NCI-H187 (cell line): ENCODE measurements around the gene CD40.

ENCODE experiments used
- DNase-seq, 2 experiments: peaks; one replicate each; lab custom pipeline; 2025; lab: John Stamatoyannopoulos, UW

The CD40 gene

GRCh38 chr20:46150943-46151342 lies 32.8 kb downstream of the CD40 start:
- DNase-seq = no peak

DNA sequence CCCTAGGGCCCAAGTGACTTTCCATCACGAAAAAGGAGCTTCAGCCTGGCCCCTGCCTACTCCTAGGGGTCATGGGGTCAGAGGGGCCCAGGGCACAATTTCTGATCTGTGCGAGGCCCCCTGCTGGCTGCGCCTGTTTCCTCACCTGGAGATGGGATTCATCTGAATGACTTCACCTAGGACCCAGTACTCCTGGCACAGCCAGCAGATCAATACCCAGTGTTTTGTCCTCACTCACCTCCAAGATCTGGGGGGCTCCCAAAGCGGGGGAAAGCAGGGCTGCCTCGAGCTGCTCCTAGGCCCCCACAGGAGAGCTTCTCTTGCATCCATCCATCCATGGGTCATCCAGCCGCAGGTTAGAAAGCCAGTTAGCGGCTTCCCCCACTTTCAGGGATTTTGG lies 33.8 kb downstream of the CD40 start:
- DNase-seq = no peak

- DNase-seq = no peak
Measured at GRCh38 chr20:46152824-46153586, 34.9 kb downstream of the CD40 start.

- no peak for DNase-seq
Measured at GRCh38 chr20:46154305-46154704, 36.2 kb downstream of the CD40 start.

DNA sequence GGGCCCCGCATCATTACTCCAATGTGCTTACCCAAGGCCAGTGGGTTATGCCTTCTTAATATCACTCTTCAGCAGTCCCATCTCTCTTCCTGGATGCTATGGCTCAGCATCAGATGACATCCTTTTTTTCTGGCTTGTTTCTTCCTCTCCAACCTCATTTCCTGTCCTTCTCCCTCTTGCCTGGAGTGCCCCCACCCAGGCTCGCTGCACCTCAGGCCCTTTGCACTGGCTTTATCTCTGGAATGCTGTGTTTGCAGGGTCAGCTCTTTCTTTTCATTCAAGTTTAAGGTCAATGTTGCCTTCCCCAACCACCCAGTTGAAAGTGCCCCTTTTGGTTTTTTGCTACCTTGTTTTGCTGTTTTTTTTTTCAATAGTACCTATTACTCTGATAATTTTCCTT lies 36.7 kb downstream of the CD40 start:
- DNase-seq = no peak

- no peak for DNase-seq
Measured at GRCh38 chr20:46156065-46156464, 38.0 kb downstream of the CD40 start.

DNA sequence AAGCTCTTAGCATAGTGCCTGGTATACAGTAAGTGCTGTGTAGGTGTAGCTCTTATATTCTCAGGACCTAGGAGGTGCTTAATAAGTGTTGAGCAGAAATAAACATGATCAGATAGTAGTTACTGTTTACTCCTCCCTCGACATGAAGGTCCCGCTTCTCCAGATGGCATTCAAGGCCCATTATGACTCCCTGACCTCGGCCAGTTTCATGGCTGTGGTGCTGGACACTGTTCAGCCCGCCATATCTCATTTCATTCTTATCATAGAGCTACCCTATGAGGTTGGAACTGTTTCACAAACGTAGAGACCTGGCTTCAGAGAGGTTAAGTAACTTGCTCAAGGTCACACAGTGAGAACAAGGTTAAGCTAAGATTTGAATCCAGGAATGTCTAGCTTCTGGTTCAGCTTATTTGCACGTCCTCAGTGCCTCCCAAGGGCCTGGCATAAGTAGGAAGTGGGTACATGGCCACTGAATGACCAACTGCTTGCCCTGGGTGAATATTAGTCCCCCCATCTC lies 39.0 kb downstream of the CD40 start:
- DNase-seq = no peak

GRCh38 chr20:46157625-46158024 lies 39.5 kb downstream of the CD40 start:
- no peak for DNase-seq

GRCh38 chr20:46158476-46158987 lies 40.4 kb downstream of the CD40 start:
- DNase-seq = no peak

GRCh38 chr20:46159101-46159897 lies 41.2 kb downstream of the CD40 start:
- no peak for DNase-seq

DNA sequence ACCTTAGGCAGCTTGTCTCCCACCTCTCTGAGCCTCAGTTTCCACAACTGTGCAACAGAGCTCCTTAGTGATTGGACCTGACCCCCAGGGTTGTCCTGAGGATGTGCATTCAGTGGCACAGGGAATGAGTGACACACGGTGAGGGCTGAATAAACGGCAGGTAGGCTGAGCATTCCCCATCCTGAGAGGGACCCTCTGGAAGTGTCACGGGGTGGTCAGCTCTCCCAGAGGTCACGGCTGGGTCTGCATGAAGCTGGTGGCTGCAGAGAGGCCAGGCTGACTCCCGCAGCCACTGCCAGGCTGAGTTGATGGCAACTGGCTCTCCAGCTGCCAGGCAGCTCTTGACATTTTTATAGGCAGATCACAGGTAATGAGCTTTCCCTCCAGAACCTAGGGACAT lies 42.5 kb downstream of the CD40 start:
- no peak for DNase-seq

DNA sequence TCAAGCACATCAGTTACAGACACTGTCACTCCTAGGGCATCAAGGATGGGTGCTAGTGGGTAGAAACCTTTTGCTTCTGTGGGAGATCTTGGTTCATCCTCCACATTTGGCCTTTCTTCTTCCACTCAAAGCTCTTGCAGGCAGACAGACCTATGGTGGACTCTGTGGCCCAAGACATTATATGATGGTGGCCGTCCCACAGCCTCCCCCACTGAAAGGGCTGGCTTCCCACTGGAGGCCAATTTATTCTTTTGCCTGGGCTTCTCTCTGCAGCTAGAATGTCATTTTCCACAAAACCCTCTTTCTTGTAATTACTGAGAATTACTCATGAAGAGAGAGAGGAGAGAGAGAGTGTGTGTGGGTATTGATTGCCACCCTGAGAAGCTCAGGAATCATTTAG lies 43.8 kb downstream of the CD40 start:
- no peak for DNase-seq

DNA sequence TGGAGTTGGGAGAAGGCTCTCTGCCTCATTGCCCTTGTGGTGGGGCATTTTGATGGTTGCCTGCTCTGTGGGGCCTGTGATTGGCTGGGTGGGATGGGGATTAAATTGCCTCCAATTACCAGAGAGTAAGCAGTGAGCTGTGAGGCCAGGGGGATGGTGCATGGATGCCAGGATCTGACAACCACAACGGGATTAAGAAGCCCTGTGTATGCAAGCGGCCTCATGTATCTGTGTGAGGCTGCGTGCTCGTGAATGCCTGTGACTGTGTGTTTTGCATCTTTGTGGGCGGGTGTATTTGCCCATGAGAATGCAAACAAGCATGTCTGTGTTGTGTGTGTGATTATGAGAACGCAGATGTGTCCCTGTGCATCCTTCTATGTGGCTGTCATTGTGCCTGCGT lies 46.1 kb downstream of the CD40 start:
- no peak for DNase-seq

GRCh38 chr20:46167080-46167479 lies 49.0 kb downstream of the CD40 start:
- DNase-seq = no peak

GRCh38 chr20:46168438-46168837 lies 50.3 kb downstream of the CD40 start:
- no peak for DNase-seq

- no peak for DNase-seq
Measured at GRCh38 chr20:46169245-46170171, 51.4 kb downstream of the CD40 start.

DNA sequence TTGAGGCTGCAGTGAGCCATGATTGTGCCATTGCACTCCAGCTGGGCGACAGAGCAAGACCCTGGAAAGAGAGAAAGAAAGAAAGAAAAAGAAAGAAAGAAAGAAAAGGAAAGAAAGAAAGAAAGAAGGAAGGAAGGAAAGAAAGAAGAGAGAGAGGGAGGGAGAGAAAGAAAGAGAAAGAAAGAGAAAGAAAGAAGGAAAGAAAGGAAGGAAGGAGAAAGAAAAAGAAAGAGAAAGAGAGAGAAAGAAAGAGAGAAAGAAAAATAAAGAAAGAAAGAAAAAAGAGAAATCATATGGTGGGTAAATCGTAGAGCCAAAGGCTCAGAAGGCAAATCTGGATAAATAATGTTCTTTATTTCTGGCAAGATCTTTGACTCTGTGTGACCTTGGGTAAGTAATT lies 53.4 kb downstream of the CD40 start:
- no peak for DNase-seq

- DNase-seq = no peak
Measured at GRCh38 chr20:46171909-46172308, 53.8 kb downstream of the CD40 start.

DNA sequence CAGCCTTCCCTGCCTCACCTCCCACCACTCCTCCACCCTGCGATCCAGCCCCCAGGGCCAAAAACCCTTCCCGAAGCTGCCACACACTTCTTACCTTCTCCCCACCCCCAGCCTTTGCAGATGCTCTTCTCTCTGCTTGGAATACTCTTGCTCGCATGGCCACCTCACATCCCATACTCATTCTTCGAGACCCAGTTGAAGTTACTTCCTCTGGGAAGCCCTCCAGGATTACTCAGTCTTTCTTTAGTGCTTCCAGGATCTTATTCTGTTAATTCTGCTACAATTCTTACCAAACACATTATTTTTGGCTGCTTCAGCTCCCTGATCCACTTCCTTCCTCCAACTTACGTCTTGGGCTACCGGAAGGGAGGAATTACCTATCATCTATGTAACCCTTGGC lies 54.3 kb downstream of the CD40 start:
- DNase-seq = no peak

GRCh38 chr20:46172961-46173536 lies 54.9 kb downstream of the CD40 start:
- no peak for DNase-seq

GRCh38 chr20:46173652-46174468 lies 55.7 kb downstream of the CD40 start:
- DNase-seq = no peak
